A549 (cell line): ENCODE measurements around the gene CCDC157. TPM values are rescaled to one million over a fixed set of nuclear protein-coding genes. Genes with fewer than 3 reads are reported as not detected.

Experiments used
- ATAC-seq, 2 experiments: fragments of 200-7000 bp in 1 of 2; fragments of >200 bp in 1 of 2; cut with Nextera tagmentation in 1 of 2; cut with Tn5 transposase in 1 of 2; 3 replicates each; pipeline versions ENCODE4 v1.8.0 to v1.9.1; 2018 to 2020; ENCODE audit warnings: mild to moderate bottlenecking in 1 of 2, moderate library complexity in 1 of 2
- CTCF ChIA-PET: fragments of 300-600 bp; sonication (Branson Sonifier 250); formaldehyde crosslinking; extraction: SDS; loops from one replicate; lab custom pipeline; 2021; ENCODE audit warnings: antibody characterized with exemption, inconsistent platforms; lab: Yijun Ruan, JAX
- POLR2A ChIA-PET: fragments of 350-600 bp; formaldehyde crosslinking; extraction: SDS; loops from one replicate; lab custom pipeline; 2021; ENCODE audit warnings: antibody characterized with exemption, inconsistent platforms; lab: Yijun Ruan, JAX
- DNase-seq, 2 experiments: peaks; one replicate each; pipeline versions ENCODE4 v3.0.0 to v3.0.0-alpha.2; 2011 to 2016; ENCODE audit warnings: low read depth in 1 of 2, low spot score in 1 of 2
- FAIRE-seq: peaks from 2 replicates; lab custom pipeline; 2011; peaks lifted over from hg19 to GRCh38; lab: Jason Lieb, UNC
- H3K27ac ChIP-seq, 2 experiments: fragments of >200 bp; sonication (Bioruptor Twin); formaldehyde crosslinking; 3 replicates each; pipeline ENCODE4 v1.5.1; 2016 to 2017
- H3K4me1 ChIP-seq: fragments of >200 bp; sonication (Bioruptor Twin); formaldehyde crosslinking; 3 replicates; pipeline ENCODE4 v1.6.1; 2016
- H3K4me2 ChIP-seq: fragments of >200 bp; sonication (Bioruptor Twin); formaldehyde crosslinking; 3 replicates; pipeline ENCODE4 v1.6.1; 2016
- H3K4me3 ChIP-seq: fragments of >200 bp; sonication (Bioruptor Twin); formaldehyde crosslinking; 3 replicates; pipeline ENCODE4 v1.5.1; 2016
- H3K9me3 ChIP-seq: fragments of >200 bp; sonication (Bioruptor Twin); formaldehyde crosslinking; 3 replicates; pipeline ENCODE4 v1.6.1; 2016
- BCL3 ChIP-seq: fragments of >200 bp; sonication (Bioruptor Twin); formaldehyde crosslinking; IDR thresholded peaks from 3 replicates; pipeline ENCODE4 v1.6.1; 2016
- BHLHE40 ChIP-seq: IDR thresholded peaks from 2 replicates; pipeline ENCODE4 v1.6.1; 2012; ENCODE audit warnings: low read depth, low read length, inconsistent platforms
- CBX8 ChIP-seq: fragments of 200-600 bp; sonication (generic); IDR thresholded peaks from 2 replicates; pipeline ENCODE4 v1.6.1; 2016
- CEBPB ChIP-seq, 2 experiments: fragments of >200 bp in 1 of 2; sonication (Bioruptor Twin) in 1 of 2; formaldehyde crosslinking in 1 of 2; IDR thresholded peaks; 2 replicates each; pipeline ENCODE4 v1.6.1; 2012 to 2016
- CHD2 ChIP-seq: fragments of 150-350 bp; IDR thresholded peaks from 2 replicates; pipeline ENCODE4 v1.6.1; 2014; ENCODE audit warnings: low read length; ENCODE audit not compliant: partially characterized antibody
- EHF ChIP-seq: fragments of 250-450 bp; sonication (Bioruptor Pico); IDR thresholded peaks from 2 replicates; pipeline ENCODE4 v1.5.0; 2020; ENCODE audit warnings: mild to moderate bottlenecking
- EHMT2 ChIP-seq: fragments of 200-600 bp; sonication (generic); IDR thresholded peaks from 2 replicates; pipeline ENCODE4 v1.6.1; 2016; ENCODE audit warnings: antibody characterized with exemption, low read depth, mild to moderate bottlenecking, moderate library complexity
- MAFK ChIP-seq: fragments of 450-650 bp; IDR thresholded peaks from 2 replicates; pipeline ENCODE4 v1.6.1; 2014; ENCODE audit not compliant: partially characterized antibody
- NFE2L2 ChIP-seq: fragments of 150-350 bp; conservative IDR thresholded peaks from 2 replicates; pipeline ENCODE4 v1.6.1; 2014; ENCODE audit warnings: low read length
- NR3C1 ChIP-seq: fragments of >200 bp; sonication (Bioruptor Twin); formaldehyde crosslinking; IDR thresholded peaks from 3 replicates; pipeline ENCODE4 v1.6.1; 2017
- POLR2A ChIP-seq: IDR thresholded peaks from 2 replicates; pipeline ENCODE4 v1.6.1; 2012; ENCODE audit warnings: mild to moderate bottlenecking, low read length
- RAD21 ChIP-seq, 2 experiments: fragments of >200 bp in 1 of 2; sonication (Bioruptor Twin) in 1 of 2; formaldehyde crosslinking in 1 of 2; IDR thresholded peaks in 1 of 2; conservative IDR thresholded peaks in 1 of 2; 2 replicates in 1 of 2; 3 replicates in 1 of 2; pipeline ENCODE4 v1.6.1; 2012 to 2018; ENCODE audit warnings: inconsistent platforms in 1 of 2
- RARB ChIP-seq: fragments of 250-450 bp; sonication (Bioruptor Pico); IDR thresholded peaks from 2 replicates; pipeline ENCODE4 v1.8.0; 2021; ENCODE audit warnings: mild to moderate bottlenecking, moderate library complexity
- RFX5 ChIP-seq: fragments of 450-650 bp; IDR thresholded peaks from 2 replicates; pipeline ENCODE4 v1.7.1; 2014; ENCODE audit warnings: antibody characterized with exemption, mild to moderate bottlenecking, moderate library complexity
- RNF2 ChIP-seq: fragments of 200-600 bp; sonication (generic); IDR thresholded peaks from 2 replicates; pipeline ENCODE4 v1.6.1; 2016; ENCODE audit warnings: low read depth, mild to moderate bottlenecking, antibody characterized with exemption, moderate library complexity, borderline replicate concordance
- SMC3 ChIP-seq: fragments of >200 bp; sonication (Bioruptor Twin); formaldehyde crosslinking; IDR thresholded peaks from 3 replicates; pipeline ENCODE4 v1.6.1; 2018; ENCODE audit warnings: inconsistent platforms
- TFCP2L1 ChIP-seq: fragments of 250-450 bp; sonication (Bioruptor Pico); IDR thresholded peaks from 2 replicates; pipeline ENCODE4 v1.5.0; 2021; ENCODE audit warnings: mild to moderate bottlenecking
- TP53 ChIP-seq: fragments of 250-450 bp; sonication (Bioruptor Pico); IDR thresholded peaks from 2 replicates; pipeline ENCODE4 v1.5.0; 2021; ENCODE audit warnings: mild to moderate bottlenecking, moderate library complexity
- ZC3H11A ChIP-seq: fragments of 450-650 bp; IDR thresholded peaks from 2 replicates; pipeline ENCODE4 v1.6.1; 2014; ENCODE audit warnings: antibody characterized with exemption, mild to moderate bottlenecking
- WGBS: methylation state at CpG from one replicate; pipeline ENCODE4 v1.1.6; 2017; ENCODE audit errors: missing lambda C conversion rate; 5-methylcytosine and 5-hydroxymethylcytosine counted together
- polyA plus RNA-seq, 4 experiments: library from polyadenylated mRNA; depleted of rRNA in 3 of 4; stranded (reverse); fragments of >200 nt; fragmentation: RNase III in 1 of 4; extraction: RNeasy Plus Mini Kit Qiagen cat#74134 plus additional on column Dnase treatment in 1 of 4; gene quantifications; 2 replicates in 3 of 4; 3 replicates in 1 of 4; pipeline ENCODE4 v1.2.3, GENCODE V29; 2011 to 2017
- TF ChIP-seq, protein P1 (sequence below): fragments of 250-450 bp; sonication (Bioruptor Pico); IDR thresholded peaks from 2 replicates; pipeline ENCODE4 v1.5.0; 2021; ENCODE audit warnings: mild to moderate bottlenecking, moderate library complexity, borderline replicate concordance
- TF ChIP-seq, protein P2 (sequence below): IDR thresholded peaks from 2 replicates; pipeline ENCODE4 v1.6.1; 2012
- TF ChIP-seq, protein P3 (sequence below): fragments of 450-650 bp; IDR thresholded peaks from 2 replicates; pipeline ENCODE4 v1.6.1; 2014; ENCODE audit warnings: antibody characterized with exemption
- TF ChIP-seq, protein P4 (sequence below): fragments of 150-350 bp; IDR thresholded peaks from 2 replicates; pipeline ENCODE4 v1.6.1; 2014; ENCODE audit warnings: low read depth, mild to moderate bottlenecking, low read length

Gene CCDC157
- polyA plus RNA-seq, 2 of the 4 experiments (the other 2 are of a cell fraction) = 1.4 to 2.5 TPM

DNA sequence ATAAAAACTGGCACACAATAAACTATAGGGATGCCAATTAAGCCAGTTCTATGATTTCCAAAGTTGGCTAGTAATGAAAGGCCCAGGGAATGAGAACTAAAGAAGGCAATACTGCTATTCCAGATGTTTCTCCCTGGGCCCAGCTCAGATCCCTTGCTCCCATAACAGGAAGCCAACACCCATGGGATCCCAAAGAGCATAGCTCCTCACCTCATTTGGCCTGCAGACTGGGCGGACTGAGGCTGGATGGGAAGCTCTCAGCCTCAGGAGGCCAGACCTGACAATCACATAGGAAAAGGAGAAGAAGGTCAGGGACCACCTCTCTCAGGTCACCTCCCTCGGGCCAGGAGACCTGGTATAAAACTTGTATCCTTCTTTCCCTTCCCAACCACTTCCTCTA lies 35.3 kb upstream of the CCDC157 start:
- 88% methylated on average over 2 of the region's 2 CpGs for WGBS
- ATAC-seq = no peak
- CTCF ChIA-PET = interaction anchor here (1.0 to 2.6 kb wide), 2 partner anchors 33 to 66 kb away, joined by 3 to 7 read pairs; no protein-coding TSS in a partner anchor

DNA sequence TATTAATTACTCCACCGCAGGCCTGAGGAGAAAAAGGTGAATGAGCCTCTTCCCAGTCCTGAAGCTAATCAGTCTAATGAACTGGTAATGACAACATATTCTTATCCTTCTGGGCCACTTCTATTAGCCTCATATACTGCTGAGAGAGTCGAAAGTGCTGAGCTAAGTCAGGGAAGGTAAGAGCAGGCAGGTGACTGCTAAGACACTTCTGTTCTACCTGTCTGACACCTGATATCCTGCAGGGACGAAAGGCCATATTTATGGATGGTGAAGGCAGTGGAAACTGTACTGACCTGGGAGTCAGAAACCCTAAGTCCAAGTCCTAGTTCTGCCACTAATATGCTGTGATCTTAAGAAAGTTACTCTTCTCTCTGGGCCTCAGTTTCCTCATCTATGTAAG lies 33.6 kb upstream of the CCDC157 start:
- TF ChIP-seq SMC3 = no peak
- TF ChIP-seq, protein P1, sequence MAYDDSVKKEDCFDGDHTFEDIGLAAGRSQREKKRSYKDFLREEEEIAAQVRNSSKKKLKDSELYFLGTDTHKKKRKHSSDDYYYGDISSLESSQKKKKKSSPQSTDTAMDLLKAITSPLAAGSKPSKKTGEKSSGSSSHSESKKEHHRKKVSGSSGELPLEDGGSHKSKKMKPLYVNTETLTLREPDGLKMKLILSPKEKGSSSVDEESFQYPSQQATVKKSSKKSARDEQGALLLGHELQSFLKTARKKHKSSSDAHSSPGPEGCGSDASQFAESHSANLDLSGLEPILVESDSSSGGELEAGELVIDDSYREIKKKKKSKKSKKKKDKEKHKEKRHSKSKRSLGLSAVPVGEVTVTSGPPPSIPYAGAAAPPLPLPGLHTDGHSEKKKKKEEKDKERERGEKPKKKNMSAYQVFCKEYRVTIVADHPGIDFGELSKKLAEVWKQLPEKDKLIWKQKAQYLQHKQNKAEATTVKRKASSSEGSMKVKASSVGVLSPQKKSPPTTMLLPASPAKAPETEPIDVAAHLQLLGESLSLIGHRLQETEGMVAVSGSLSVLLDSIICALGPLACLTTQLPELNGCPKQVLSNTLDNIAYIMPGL (CRISPR knock-in tag) = no peak
- TF ChIP-seq, protein P2, sequence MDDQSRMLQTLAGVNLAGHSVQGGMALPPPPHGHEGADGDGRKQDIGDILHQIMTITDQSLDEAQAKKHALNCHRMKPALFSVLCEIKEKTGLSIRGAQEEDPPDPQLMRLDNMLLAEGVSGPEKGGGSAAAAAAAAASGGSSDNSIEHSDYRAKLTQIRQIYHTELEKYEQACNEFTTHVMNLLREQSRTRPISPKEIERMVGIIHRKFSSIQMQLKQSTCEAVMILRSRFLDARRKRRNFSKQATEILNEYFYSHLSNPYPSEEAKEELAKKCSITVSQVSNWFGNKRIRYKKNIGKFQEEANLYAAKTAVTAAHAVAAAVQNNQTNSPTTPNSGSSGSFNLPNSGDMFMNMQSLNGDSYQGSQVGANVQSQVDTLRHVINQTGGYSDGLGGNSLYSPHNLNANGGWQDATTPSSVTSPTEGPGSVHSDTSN = no peak
- TF ChIP-seq MAFK = no peak
- TF ChIP-seq NFE2L2 = no peak
- TF ChIP-seq ZC3H11A = no peak
- TF ChIP-seq CBX8 = no peak
- no peak for TF ChIP-seq CHD2
- no peak for TF ChIP-seq EHF (CRISPR knock-in tag)
- TF ChIP-seq, protein P3, sequence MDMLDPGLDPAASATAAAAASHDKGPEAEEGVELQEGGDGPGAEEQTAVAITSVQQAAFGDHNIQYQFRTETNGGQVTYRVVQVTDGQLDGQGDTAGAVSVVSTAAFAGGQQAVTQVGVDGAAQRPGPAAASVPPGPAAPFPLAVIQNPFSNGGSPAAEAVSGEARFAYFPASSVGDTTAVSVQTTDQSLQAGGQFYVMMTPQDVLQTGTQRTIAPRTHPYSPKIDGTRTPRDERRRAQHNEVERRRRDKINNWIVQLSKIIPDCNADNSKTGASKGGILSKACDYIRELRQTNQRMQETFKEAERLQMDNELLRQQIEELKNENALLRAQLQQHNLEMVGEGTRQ = no peak
- no peak for TF ChIP-seq POLR2A
- TF ChIP-seq BHLHE40 = no peak
- TF ChIP-seq, protein P4, sequence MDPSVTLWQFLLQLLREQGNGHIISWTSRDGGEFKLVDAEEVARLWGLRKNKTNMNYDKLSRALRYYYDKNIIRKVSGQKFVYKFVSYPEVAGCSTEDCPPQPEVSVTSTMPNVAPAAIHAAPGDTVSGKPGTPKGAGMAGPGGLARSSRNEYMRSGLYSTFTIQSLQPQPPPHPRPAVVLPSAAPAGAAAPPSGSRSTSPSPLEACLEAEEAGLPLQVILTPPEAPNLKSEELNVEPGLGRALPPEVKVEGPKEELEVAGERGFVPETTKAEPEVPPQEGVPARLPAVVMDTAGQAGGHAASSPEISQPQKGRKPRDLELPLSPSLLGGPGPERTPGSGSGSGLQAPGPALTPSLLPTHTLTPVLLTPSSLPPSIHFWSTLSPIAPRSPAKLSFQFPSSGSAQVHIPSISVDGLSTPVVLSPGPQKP = no peak
- TF ChIP-seq RNF2 = no peak
- no peak for TF ChIP-seq BCL3
- TF ChIP-seq RAD21 (conservative IDR thresholded peaks at IDR 0.05 in 1 of 2, IDR thresholded peaks at IDR 0.05 in 1 of 2) = no peak
- TF ChIP-seq, all 56 proteins: peak for 0
- ChIA-PET CTCF (interaction anchor here (0.8 to 3.0 kb wide), 6 partner anchors 9 to 63 kb away, joined by 3 to 20 read pairs (median 6); no protein-coding TSS in a partner anchor), POLR2A (interaction anchor here (1.2 kb wide), 1 partner anchor 34 kb away, joined by 3 read pairs; the partner anchor contains the start of genes CCDC157 and SF3A1)
- WGBS = 92% methylated on average over 3 of the region's 3 CpGs
- ATAC-seq (no peak), DNase-seq (no peak), FAIRE-seq (no peak)
- H3K4me3 ChIP-seq = no peak overlapping the region
- H3K27ac ChIP-seq = no peak overlapping the region
- no peak overlapping the region for H3K4me2 ChIP-seq
- H3K9me3 ChIP-seq = no peaks in the 10 kb centered on the region
- H3K4me1 ChIP-seq = peaks cover 24% of the 10 kb centered on the region

More for the DNA sequence above, 35.3 kb upstream of the CCDC157 start:
- Histone ChIP-seq H3K27ac (no peak overlapping the region), H3K4me2 (no peak overlapping the region), H3K9me3 (no peaks in the 10 kb centered on the region), H3K4me1 (peaks cover 14% of the 10 kb centered on the region)
- POLR2A ChIA-PET = no interaction called here
- FAIRE-seq (no peak), DNase-seq (no peak)
- TF ChIP-seq EHMT2 (no peak), NR3C1 (no peak), ZC3H11A (no peak), TP53 (CRISPR knock-in tag) (no peak), RFX5 (no peak), TFCP2L1 (CRISPR knock-in tag) (no peak), CEBPB (IDR thresholded peaks at IDR 0.05) (no peak), CHD2 (no peak), RARB (CRISPR knock-in tag) (no peak)
- TF ChIP-seq, protein P1 (CRISPR knock-in tag) = no peak
- TF ChIP-seq, all 56 proteins: peak for 0
- no peak overlapping the region for H3K4me3 ChIP-seq
